HEK293 (cell line): ENCODE results near the gene ZSWIM2.

ENCODE experiments used
- CTCF ChIA-PET: fragments of 350-600 bp; formaldehyde crosslinking; extraction: SDS; loops from one replicate; lab custom pipeline; 2021; ENCODE audit warnings: antibody characterized with exemption; lab: Yijun Ruan, JAX
- POLR2A ChIA-PET: fragments of 300-600 bp; formaldehyde crosslinking; extraction: SDS; loops from one replicate; lab custom pipeline; 2020; ENCODE audit warnings: antibody characterized with exemption, inconsistent platforms; lab: Yijun Ruan, JAX
- H3K27ac ChIP-seq: fragments of 200-500 bp; sonication (Bioruptor generic); 2 replicates; pipeline ENCODE4 v1.5.1; 2014; ENCODE audit warnings: low read depth, low read length, control low read depth, inconsistent platforms; ENCODE audit errors: extremely low read depth
- H3K36me3 ChIP-seq, 2 experiments: fragments of 200-500 bp in 1 of 2; sonication (Bioruptor generic) in 1 of 2; 1 replicate in 1 of 2; 2 replicates in 1 of 2; pipeline ENCODE4 v1.5.1; 2014 to 2017; ENCODE audit warnings: inconsistent platforms in 2 of 2, low read length in 2 of 2; ENCODE audit not compliant: control insufficient read depth in 2 of 2, insufficient read depth in 1 of 2
- H3K4me1 ChIP-seq: fragments of 200-500 bp; sonication (Bioruptor generic); 2 replicates; pipeline ENCODE4 v1.5.1; 2014; ENCODE audit warnings: mild to moderate bottlenecking, low read length, inconsistent platforms; ENCODE audit not compliant: control insufficient read depth, insufficient read depth
- H3K4me3 ChIP-seq: 2 replicates; pipeline ENCODE4 v1.5.1; 2011; ENCODE audit warnings: low read depth, mild to moderate bottlenecking, control low read depth, low read length, moderate library complexity
- H3K9me3 ChIP-seq: fragments of 200-500 bp; sonication (Bioruptor generic); 2 replicates; pipeline ENCODE4 v1.5.1; 2014; ENCODE audit warnings: low read depth, low read length, inconsistent platforms; ENCODE audit not compliant: control insufficient read depth, insufficient read depth
- EGR2 ChIP-seq: fragments of 450-650 bp; formaldehyde crosslinking; IDR thresholded peaks from 2 replicates; pipeline ENCODE4 v1.5.1; 2016; ENCODE audit warnings: low read depth, missing biosample characterization, missing genetic modification characterization
- GLIS1 ChIP-seq: fragments of 450-650 bp; formaldehyde crosslinking; IDR thresholded peaks from 2 replicates; pipeline ENCODE4 v1.5.1; 2016; ENCODE audit warnings: missing biosample characterization, missing genetic modification characterization
- KLF1 ChIP-seq: fragments of 450-650 bp; formaldehyde crosslinking; IDR thresholded peaks from 2 replicates; pipeline ENCODE4 v1.5.1; 2016; ENCODE audit warnings: missing biosample characterization, missing genetic modification characterization
- MZF1 ChIP-seq: fragments of 450-650 bp; formaldehyde crosslinking; IDR thresholded peaks from 2 replicates; pipeline ENCODE4 v1.5.1; 2017; ENCODE audit warnings: missing biosample characterization, missing genetic modification characterization, borderline replicate concordance
- ZBTB20 ChIP-seq: fragments of 450-650 bp; formaldehyde crosslinking; IDR thresholded peaks from 2 replicates; pipeline ENCODE4 v1.5.1; 2016; ENCODE audit warnings: missing biosample characterization, missing genetic modification characterization
- ZFP37 ChIP-seq: fragments of 450-650 bp; formaldehyde crosslinking; IDR thresholded peaks from 2 replicates; pipeline ENCODE4 v1.5.1; 2016; ENCODE audit warnings: missing biosample characterization, missing genetic modification characterization
- ZNF10 ChIP-seq: fragments of 450-650 bp; formaldehyde crosslinking; IDR thresholded peaks from 2 replicates; pipeline ENCODE4 v1.5.1; 2017; ENCODE audit warnings: missing biosample characterization, missing genetic modification characterization
- ZNF121 ChIP-seq: fragments of 450-650 bp; formaldehyde crosslinking; IDR thresholded peaks from 2 replicates; pipeline ENCODE4 v1.5.1; 2016; ENCODE audit warnings: missing biosample characterization, missing genetic modification characterization
- ZNF140 ChIP-seq: fragments of 450-650 bp; formaldehyde crosslinking; IDR thresholded peaks from 2 replicates; pipeline ENCODE4 v1.5.1; 2016; ENCODE audit warnings: missing biosample characterization, missing genetic modification characterization
- ZNF23 ChIP-seq: fragments of 450-650 bp; formaldehyde crosslinking; IDR thresholded peaks from 2 replicates; pipeline ENCODE4 v1.5.1; 2016; ENCODE audit warnings: missing biosample characterization, missing genetic modification characterization, borderline replicate concordance
- ZNF324 ChIP-seq: fragments of 450-650 bp; formaldehyde crosslinking; IDR thresholded peaks from 2 replicates; pipeline ENCODE4 v1.5.1; 2016; ENCODE audit warnings: missing biosample characterization, missing genetic modification characterization
- ZNF366 ChIP-seq: fragments of 450-650 bp; formaldehyde crosslinking; conservative IDR thresholded peaks from 2 replicates; pipeline ENCODE4 v1.5.1; 2016; ENCODE audit warnings: missing biosample characterization, missing genetic modification characterization
- ZNF391 ChIP-seq: fragments of 450-650 bp; formaldehyde crosslinking; IDR thresholded peaks from 2 replicates; pipeline ENCODE4 v1.5.1; 2016; ENCODE audit warnings: low read depth, missing biosample characterization, missing genetic modification characterization, borderline replicate concordance
- ZNF404 ChIP-seq: fragments of 450-650 bp; formaldehyde crosslinking; IDR thresholded peaks from 2 replicates; pipeline ENCODE4 v1.5.1; 2017; ENCODE audit warnings: missing biosample characterization, missing genetic modification characterization
- ZNF529 ChIP-seq: fragments of 450-650 bp; formaldehyde crosslinking; IDR thresholded peaks from 2 replicates; pipeline ENCODE4 v1.5.1; 2017; ENCODE audit warnings: missing genetic modification characterization, missing biosample characterization; ENCODE audit not compliant: insufficient replicate concordance
- ZNF558 ChIP-seq: fragments of 450-650 bp; formaldehyde crosslinking; IDR thresholded peaks from 2 replicates; pipeline ENCODE4 v1.5.1; 2016; ENCODE audit warnings: missing biosample characterization, missing genetic modification characterization
- ZNF843 ChIP-seq: fragments of 450-650 bp; formaldehyde crosslinking; IDR thresholded peaks from 2 replicates; pipeline ENCODE4 v1.5.1; 2016; ENCODE audit warnings: missing biosample characterization, missing genetic modification characterization
- TF ChIP-seq, protein P1 (sequence below): fragments of 450-650 bp; formaldehyde crosslinking; conservative IDR thresholded peaks from 2 replicates; pipeline ENCODE4 v1.5.1; 2016; ENCODE audit warnings: low read depth, missing biosample characterization, missing genetic modification characterization
- TF ChIP-seq, protein P2 (sequence below): fragments of 450-650 bp; formaldehyde crosslinking; IDR thresholded peaks from 2 replicates; pipeline ENCODE4 v1.5.1; 2017; ENCODE audit warnings: missing biosample characterization, missing genetic modification characterization
- TF ChIP-seq, protein P3 (sequence below): fragments of 450-650 bp; formaldehyde crosslinking; IDR thresholded peaks from 2 replicates; pipeline ENCODE4 v1.5.1; 2017; ENCODE audit warnings: missing biosample characterization, missing genetic modification characterization
- TF ChIP-seq, protein P4 (sequence below): fragments of 450-650 bp; formaldehyde crosslinking; IDR thresholded peaks from 2 replicates; pipeline ENCODE4 v1.5.1; 2016; ENCODE audit warnings: missing biosample characterization, missing genetic modification characterization

Gene ZSWIM2

DNA sequence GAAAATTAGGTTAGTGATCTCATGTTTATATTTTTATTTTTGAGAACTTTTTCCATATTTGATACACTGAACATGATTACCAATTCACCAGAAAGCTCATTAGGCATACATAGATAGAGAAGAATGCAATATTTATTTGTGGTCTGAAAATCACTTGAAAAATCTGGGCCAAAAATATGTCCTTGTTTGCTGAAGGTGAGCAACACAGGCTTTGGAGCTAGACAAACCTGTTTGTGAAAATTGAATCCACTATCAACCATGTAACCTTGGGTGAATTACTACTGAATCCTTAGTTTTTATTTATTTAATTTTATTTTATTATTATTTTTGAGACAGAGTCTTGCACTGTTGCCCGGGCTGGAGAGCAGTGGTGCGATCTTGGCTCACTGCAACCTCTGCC lies 46.5 kb upstream of the ZSWIM2 start:
- POLR2A ChIA-PET: no interaction called here
- CTCF ChIA-PET: interaction anchor here (0.6 kb wide), 1 partner anchor 162 kb away, joined by 3 read pairs; no protein-coding TSS in a partner anchor
- peaks cover 2% of the 10 kb centered on the region; the same call in 1 of the 2 replicates for H3K4me1 ChIP-seq
- TF ChIP-seq ZNF366 (no peak), ZNF843 (tag by site-specific recombination) (no peak), EGR2 (tag by site-specific recombination) (no peak), ZNF558 (tag by site-specific recombination) (no peak), ZNF324 (no peak), ZNF140 (tag by site-specific recombination) (no peak), ZNF121 (tag by site-specific recombination) (no peak), ZFP37 (tag by site-specific recombination) (no peak), ZNF23 (tag by site-specific recombination) (no peak), ZNF529 (no peak)
- TF ChIP-seq, protein P1, sequence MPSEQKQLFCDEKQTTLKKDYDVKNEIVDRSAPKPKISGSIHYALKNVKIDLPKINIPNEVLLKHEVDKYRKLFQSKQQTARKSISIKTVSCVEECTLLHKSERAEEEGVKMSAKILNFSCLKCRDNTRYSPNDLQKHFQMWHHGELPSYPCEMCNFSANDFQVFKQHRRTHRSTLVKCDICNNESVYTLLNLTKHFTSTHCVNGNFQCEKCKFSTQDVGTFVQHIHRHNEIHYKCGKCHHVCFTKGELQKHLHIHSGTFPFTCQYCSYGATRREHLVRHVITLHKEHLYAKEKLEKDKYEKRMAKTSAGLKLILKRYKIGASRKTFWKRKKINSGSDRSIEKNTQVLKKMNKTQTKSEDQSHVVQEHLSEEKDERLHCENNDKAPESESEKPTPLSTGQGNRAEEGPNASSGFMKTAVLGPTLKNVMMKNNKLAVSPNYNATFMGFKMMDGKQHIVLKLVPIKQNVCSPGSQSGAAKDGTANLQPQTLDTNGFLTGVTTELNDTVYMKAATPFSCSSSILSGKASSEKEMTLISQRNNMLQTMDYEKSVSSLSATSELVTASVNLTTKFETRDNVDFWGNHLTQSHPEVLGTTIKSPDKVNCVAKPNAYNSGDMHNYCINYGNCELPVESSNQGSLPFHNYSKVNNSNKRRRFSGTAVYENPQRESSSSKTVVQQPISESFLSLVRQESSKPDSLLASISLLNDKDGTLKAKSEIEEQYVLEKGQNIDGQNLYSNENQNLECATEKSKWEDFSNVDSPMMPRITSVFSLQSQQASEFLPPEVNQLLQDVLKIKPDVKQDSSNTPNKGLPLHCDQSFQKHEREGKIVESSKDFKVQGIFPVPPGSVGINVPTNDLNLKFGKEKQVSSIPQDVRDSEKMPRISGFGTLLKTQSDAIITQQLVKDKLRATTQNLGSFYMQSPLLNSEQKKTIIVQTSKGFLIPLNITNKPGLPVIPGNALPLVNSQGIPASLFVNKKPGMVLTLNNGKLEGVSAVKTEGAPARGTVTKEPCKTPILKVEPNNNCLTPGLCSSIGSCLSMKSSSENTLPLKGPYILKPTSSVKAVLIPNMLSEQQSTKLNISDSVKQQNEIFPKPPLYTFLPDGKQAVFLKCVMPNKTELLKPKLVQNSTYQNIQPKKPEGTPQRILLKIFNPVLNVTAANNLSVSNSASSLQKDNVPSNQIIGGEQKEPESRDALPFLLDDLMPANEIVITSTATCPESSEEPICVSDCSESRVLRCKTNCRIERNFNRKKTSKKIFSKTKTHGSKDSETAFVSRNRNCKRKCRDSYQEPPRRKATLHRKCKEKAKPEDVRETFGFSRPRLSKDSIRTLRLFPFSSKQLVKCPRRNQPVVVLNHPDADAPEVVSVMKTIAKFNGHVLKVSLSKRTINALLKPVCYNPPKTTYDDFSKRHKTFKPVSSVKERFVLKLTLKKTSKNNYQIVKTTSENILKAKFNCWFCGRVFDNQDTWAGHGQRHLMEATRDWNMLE (tag by site-specific recombination): no peak
- TF ChIP-seq, protein P2, sequence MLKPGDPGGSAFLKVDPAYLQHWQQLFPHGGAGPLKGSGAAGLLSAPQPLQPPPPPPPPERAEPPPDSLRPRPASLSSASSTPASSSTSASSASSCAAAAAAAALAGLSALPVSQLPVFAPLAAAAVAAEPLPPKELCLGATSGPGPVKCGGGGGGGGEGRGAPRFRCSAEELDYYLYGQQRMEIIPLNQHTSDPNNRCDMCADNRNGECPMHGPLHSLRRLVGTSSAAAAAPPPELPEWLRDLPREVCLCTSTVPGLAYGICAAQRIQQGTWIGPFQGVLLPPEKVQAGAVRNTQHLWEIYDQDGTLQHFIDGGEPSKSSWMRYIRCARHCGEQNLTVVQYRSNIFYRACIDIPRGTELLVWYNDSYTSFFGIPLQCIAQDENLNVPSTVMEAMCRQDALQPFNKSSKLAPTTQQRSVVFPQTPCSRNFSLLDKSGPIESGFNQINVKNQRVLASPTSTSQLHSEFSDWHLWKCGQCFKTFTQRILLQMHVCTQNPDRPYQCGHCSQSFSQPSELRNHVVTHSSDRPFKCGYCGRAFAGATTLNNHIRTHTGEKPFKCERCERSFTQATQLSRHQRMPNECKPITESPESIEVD (tag by site-specific recombination): no peak
- TF ChIP-seq, protein P3, sequence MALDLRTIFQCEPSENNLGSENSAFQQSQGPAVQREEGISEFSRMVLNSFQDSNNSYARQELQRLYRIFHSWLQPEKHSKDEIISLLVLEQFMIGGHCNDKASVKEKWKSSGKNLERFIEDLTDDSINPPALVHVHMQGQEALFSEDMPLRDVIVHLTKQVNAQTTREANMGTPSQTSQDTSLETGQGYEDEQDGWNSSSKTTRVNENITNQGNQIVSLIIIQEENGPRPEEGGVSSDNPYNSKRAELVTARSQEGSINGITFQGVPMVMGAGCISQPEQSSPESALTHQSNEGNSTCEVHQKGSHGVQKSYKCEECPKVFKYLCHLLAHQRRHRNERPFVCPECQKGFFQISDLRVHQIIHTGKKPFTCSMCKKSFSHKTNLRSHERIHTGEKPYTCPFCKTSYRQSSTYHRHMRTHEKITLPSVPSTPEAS (tag by site-specific recombination): no peak
- TF ChIP-seq, all 188 proteins: peak for 0
- Histone ChIP-seq H3K27ac (no peak overlapping the region), H3K9me3 (no peaks in the 10 kb centered on the region), H3K36me3 (no peaks in the 10 kb centered on the region), H3K4me3 (no peak overlapping the region)

DNA sequence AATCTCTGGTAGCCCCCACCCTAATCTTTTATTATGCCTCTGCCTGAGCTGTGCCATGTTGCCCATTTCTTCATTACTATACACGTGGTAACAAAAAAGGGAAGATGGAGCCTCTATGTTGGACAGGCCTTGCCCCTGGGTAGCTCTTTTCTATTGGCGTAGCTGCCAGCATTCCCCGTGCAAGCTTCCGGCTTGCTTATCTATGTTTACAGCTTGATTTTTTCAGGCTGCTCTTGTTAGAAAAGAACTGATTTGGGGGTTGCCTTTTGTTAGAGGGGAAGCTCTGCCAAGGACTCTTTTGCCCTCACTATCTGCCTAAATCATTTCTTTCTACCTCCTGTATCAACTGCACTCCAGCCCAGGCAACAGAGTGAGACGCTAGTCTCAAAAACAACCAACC lies 45.5 kb upstream of the ZSWIM2 start:
- ChIA-PET POLR2A (no interaction called here), CTCF (interaction anchor here (1.2 kb wide), 1 partner anchor 558 kb away, joined by 3 read pairs; no protein-coding TSS in a partner anchor)
- H3K9me3 ChIP-seq: no peaks in the 10 kb centered on the region
- no peak overlapping the region for H3K4me3 ChIP-seq
- TF ChIP-seq ZNF404: no peak
- no peak overlapping the region for H3K27ac ChIP-seq
- H3K4me1 ChIP-seq: peaks cover 2% of the 10 kb centered on the region; the same call in 1 of the 2 replicates
- no peaks in the 10 kb centered on the region for H3K36me3 ChIP-seq

DNA sequence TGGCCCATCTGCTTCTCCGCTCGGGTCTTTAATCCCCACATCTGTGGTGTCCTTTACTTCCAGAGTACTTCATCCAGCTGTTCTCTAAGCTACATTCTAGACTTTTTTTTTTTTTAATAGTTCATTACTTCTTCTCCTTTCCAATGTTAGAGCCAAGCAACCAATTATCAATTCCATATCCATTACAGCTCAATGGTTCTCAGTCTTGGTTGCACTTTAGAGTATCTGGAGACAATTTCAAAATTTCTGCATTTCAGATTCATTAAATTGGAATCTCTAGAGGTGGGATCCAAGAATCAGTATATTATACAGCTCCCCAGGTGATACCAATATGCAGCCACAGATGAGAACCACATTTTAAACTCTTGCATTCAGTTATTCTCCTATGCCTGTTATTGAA lies 43.9 kb upstream of the ZSWIM2 start:
- ChIA-PET POLR2A (no interaction called here), CTCF (no interaction called here)
- Histone ChIP-seq H3K4me1 (peaks cover 2% of the 10 kb centered on the region; the same call in 1 of the 2 replicates), H3K36me3 (no peaks in the 10 kb centered on the region), H3K4me3 (no peak overlapping the region), H3K27ac (no peak overlapping the region), H3K9me3 (no peaks in the 10 kb centered on the region)
- TF ChIP-seq ZNF10 (tag by site-specific recombination) (no peak), MZF1 (no peak), KLF1 (tag by site-specific recombination) (no peak), ZBTB20 (tag by site-specific recombination) (no peak), GLIS1 (tag by site-specific recombination) (no peak), ZNF391 (tag by site-specific recombination) (no peak)
- TF ChIP-seq, protein P4, sequence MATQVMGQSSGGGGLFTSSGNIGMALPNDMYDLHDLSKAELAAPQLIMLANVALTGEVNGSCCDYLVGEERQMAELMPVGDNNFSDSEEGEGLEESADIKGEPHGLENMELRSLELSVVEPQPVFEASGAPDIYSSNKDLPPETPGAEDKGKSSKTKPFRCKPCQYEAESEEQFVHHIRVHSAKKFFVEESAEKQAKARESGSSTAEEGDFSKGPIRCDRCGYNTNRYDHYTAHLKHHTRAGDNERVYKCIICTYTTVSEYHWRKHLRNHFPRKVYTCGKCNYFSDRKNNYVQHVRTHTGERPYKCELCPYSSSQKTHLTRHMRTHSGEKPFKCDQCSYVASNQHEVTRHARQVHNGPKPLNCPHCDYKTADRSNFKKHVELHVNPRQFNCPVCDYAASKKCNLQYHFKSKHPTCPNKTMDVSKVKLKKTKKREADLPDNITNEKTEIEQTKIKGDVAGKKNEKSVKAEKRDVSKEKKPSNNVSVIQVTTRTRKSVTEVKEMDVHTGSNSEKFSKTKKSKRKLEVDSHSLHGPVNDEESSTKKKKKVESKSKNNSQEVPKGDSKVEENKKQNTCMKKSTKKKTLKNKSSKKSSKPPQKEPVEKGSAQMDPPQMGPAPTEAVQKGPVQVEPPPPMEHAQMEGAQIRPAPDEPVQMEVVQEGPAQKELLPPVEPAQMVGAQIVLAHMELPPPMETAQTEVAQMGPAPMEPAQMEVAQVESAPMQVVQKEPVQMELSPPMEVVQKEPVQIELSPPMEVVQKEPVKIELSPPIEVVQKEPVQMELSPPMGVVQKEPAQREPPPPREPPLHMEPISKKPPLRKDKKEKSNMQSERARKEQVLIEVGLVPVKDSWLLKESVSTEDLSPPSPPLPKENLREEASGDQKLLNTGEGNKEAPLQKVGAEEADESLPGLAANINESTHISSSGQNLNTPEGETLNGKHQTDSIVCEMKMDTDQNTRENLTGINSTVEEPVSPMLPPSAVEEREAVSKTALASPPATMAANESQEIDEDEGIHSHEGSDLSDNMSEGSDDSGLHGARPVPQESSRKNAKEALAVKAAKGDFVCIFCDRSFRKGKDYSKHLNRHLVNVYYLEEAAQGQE: no peak
